HL-60 (cell line): ENCODE data around the gene SOX15.

ENCODE experiments used
- CTCF ChIP-seq: IDR thresholded peaks from one replicate; pipeline ENCODE4 v1.5.1; 2011; ENCODE audit warnings: low read length, control low read depth, inconsistent platforms; ENCODE audit not compliant: insufficient read depth
- SPI1 ChIP-seq: IDR thresholded peaks from 2 replicates; pipeline ENCODE4 v1.6.1; 2012; ENCODE audit warnings: low read depth, mild to moderate bottlenecking, borderline replicate concordance

- TF ChIP-seq CTCF (no peak), SPI1 (no peak)
Observed at GRCh38 chr17:7579834-7580603, 9.9 kb downstream of the SOX15 start.
